HCT116 (cell line): ENCODE measurements around the gene ADGRG6. TPM values are rescaled to one million over a fixed set of nuclear protein-coding genes. Genes with fewer than 3 reads are reported as not detected.

Experiments used
- ATAC-seq: fragments of 200-7000 bp; cut with Tn5 transposase; 2 replicates; pipeline ENCODE4 v1.9.1; 2020; ENCODE audit warnings: mild to moderate bottlenecking, moderate library complexity
- BruUV-seq: library from RNA; stranded (reverse); fragments of 400-500 nt; replicated peaks from 2 replicates; lab custom pipeline; 2021; lab: Mats Ljungman, UMichigan
- CTCF ChIA-PET: fragments of 300-600 bp; sonication (Branson Sonifier 250); formaldehyde crosslinking; loops from one replicate; lab custom pipeline; 2021; ENCODE audit warnings: antibody characterized with exemption; lab: Charles Lee
- POLR2A ChIA-PET: fragments of 300-600, 350-600 bp; sonication (Branson Sonifier 250); formaldehyde crosslinking; loops from one replicate; lab custom pipeline; 2021; ENCODE audit warnings: antibody characterized with exemption; lab: Charles Lee
- RAD21 ChIA-PET, 2 experiments: fragments of 300-600 bp; sonication (Branson Sonifier 250); formaldehyde crosslinking; loops; one replicate each; lab custom pipeline; 2023; ENCODE audit warnings: low total read pairs in 2 of 2; ENCODE audit not compliant: uncharacterized antibody in 2 of 2, unreplicated experiment in 2 of 2, low non-redundant PET in 1 of 2; lab: Charles Lee
- DNase-seq: peaks from one replicate; pipeline ENCODE4 v3.0.0-alpha.2; 2010; ENCODE audit warnings: low read depth, low spot score
- H2AFZ ChIP-seq: fragments of 200-600 bp; shearing (Covaris generic), sonication (generic); 2 replicates; pipeline ENCODE4 v1.6.1; 2017; ENCODE audit warnings: low read depth, mixed run types, mixed read lengths, antibody characterized with exemption, low read length; ENCODE audit not compliant: poor library complexity, severe bottlenecking
- H3K27ac ChIP-seq: 2 replicates; pipeline ENCODE4 v1.5.1; 2012; ENCODE audit warnings: low read depth, low read length
- H3K27me3 ChIP-seq: fragments of 200-600 bp; sonication (generic); 2 replicates; pipeline ENCODE4 v1.6.1; 2016; ENCODE audit warnings: mixed run types, low read length, mixed read lengths; ENCODE audit not compliant: insufficient read depth
- H3K36me3 ChIP-seq, 2 experiments: fragments of 200-500 bp in 1 of 2; fragments of 200-600 bp in 1 of 2; sonication (Bioruptor generic) in 1 of 2; sonication (generic) in 1 of 2; 2 replicates each; pipeline versions ENCODE4 v1.5.1 to v1.6.1; 2014 to 2016; ENCODE audit warnings: low read length in 2 of 2, inconsistent platforms in 1 of 2, mixed read lengths in 1 of 2, mixed run types in 1 of 2; ENCODE audit not compliant: insufficient read depth in 2 of 2, control insufficient read depth in 1 of 2
- H3K4me1 ChIP-seq, 2 experiments: fragments of 200-600 bp in 1 of 2; sonication (generic) in 1 of 2; 2 replicates each; pipeline versions ENCODE4 v1.5.1 to v1.6.1; 2012 to 2017; ENCODE audit warnings: low read length in 2 of 2, inconsistent platforms in 1 of 2, mild to moderate bottlenecking in 1 of 2, mixed read lengths in 1 of 2, mixed run types in 1 of 2, moderate library complexity in 1 of 2; ENCODE audit not compliant: insufficient read depth in 2 of 2, control insufficient read depth in 1 of 2
- H3K4me2 ChIP-seq: fragments of 200-600 bp; sonication (generic); 2 replicates; pipeline ENCODE4 v1.6.1; 2017; ENCODE audit warnings: mixed run types, low read length, mixed read lengths
- H3K4me3 ChIP-seq, 2 experiments: fragments of 200-600 bp in 1 of 2; sonication (generic) in 1 of 2; replicated peaks in 1 of 2; 2 replicates each; pipeline ENCODE4 v1.5.1; 2011 to 2016; ENCODE audit warnings: low read length in 2 of 2, control low read depth in 1 of 2, low read depth in 1 of 2, mild to moderate bottlenecking in 1 of 2, mixed read lengths in 1 of 2, mixed run types in 1 of 2
- H3K79me2 ChIP-seq: fragments of 200-600 bp; sonication (generic); 2 replicates; pipeline ENCODE4 v1.6.1; 2017; ENCODE audit warnings: mild to moderate bottlenecking, mixed run types, low read length, moderate library complexity, mixed read lengths; ENCODE audit not compliant: insufficient read depth
- H3K9ac ChIP-seq: fragments of 200-600 bp; sonication (generic); 2 replicates; pipeline ENCODE4 v1.6.1; 2016; ENCODE audit warnings: low read length, mixed read lengths
- H3K9me2 ChIP-seq: fragments of 200-600 bp; sonication (generic), shearing (Covaris generic); 2 replicates; pipeline ENCODE4 v1.6.1; 2017; ENCODE audit warnings: mixed run types, mild to moderate bottlenecking, moderate library complexity; ENCODE audit not compliant: insufficient read depth
- H3K9me3 ChIP-seq, 2 experiments: fragments of 200-500 bp in 1 of 2; fragments of 200-600 bp in 1 of 2; sonication (Bioruptor generic) in 1 of 2; sonication (generic) in 1 of 2; 2 replicates each; pipeline ENCODE4 v1.6.1; 2014 to 2017; ENCODE audit warnings: low read length in 2 of 2, mixed read lengths in 2 of 2, inconsistent platforms in 1 of 2, low read depth in 1 of 2, mild to moderate bottlenecking in 1 of 2, mixed run types in 1 of 2, moderate library complexity in 1 of 2; ENCODE audit not compliant: control insufficient read depth in 1 of 2, insufficient read depth in 1 of 2
- H4K20me1 ChIP-seq: fragments of 200-600 bp; sonication (generic), shearing (Covaris generic); 2 replicates; pipeline ENCODE4 v1.6.1; 2017; ENCODE audit warnings: mixed run types, mild to moderate bottlenecking, moderate library complexity; ENCODE audit not compliant: insufficient read depth
- ATF3 ChIP-seq: IDR thresholded peaks from 2 replicates; pipeline ENCODE4 v1.6.1; 2012
- CEBPB ChIP-seq: IDR thresholded peaks from 2 replicates; pipeline ENCODE4 v1.6.1; 2012; ENCODE audit warnings: low read depth
- ELF1 ChIP-seq: IDR thresholded peaks from 2 replicates; pipeline ENCODE4 v1.6.1; 2012; ENCODE audit warnings: low read depth, borderline replicate concordance
- EZH2 ChIP-seq: fragments of 200-600 bp; sonication (generic); IDR thresholded peaks from 2 replicates; pipeline ENCODE4 v1.6.1; 2017; ENCODE audit warnings: antibody characterized with exemption, mixed run types
- FOSL1 ChIP-seq: IDR thresholded peaks from 2 replicates; pipeline ENCODE4 v1.6.1; 2012; ENCODE audit warnings: low read depth
- MAX ChIP-seq: IDR thresholded peaks from 2 replicates; pipeline ENCODE4 v1.6.1; 2012
- POLR2A ChIP-seq: IDR thresholded peaks from 2 replicates; pipeline ENCODE4 v1.7.0; 2011; ENCODE audit warnings: borderline replicate concordance; ENCODE audit not compliant: insufficient read depth, insufficient read length; ENCODE audit errors: extremely low read depth
- POLR2AphosphoS5 ChIP-seq: IDR thresholded peaks from 2 replicates; pipeline ENCODE4 v1.6.1; 2011; ENCODE audit warnings: mild to moderate bottlenecking, low read depth, low read length, moderate library complexity
- RAD21 ChIP-seq: IDR thresholded peaks from 2 replicates; pipeline ENCODE4 v1.6.1; 2012; ENCODE audit warnings: low read depth, mild to moderate bottlenecking
- REST ChIP-seq: IDR thresholded peaks from 2 replicates; pipeline ENCODE4 v1.6.1; 2012; ENCODE audit warnings: low read depth
- SIN3A ChIP-seq: IDR thresholded peaks from 2 replicates; pipeline ENCODE4 v1.6.1; 2012; ENCODE audit warnings: low read depth
- TCF7L2 ChIP-seq: IDR thresholded peaks from 2 replicates; pipeline ENCODE4 v1.7.0; 2011; ENCODE audit warnings: borderline replicate concordance, inconsistent platforms; ENCODE audit not compliant: insufficient read depth, insufficient read length; ENCODE audit errors: extremely low read depth
- ZBTB33 ChIP-seq: IDR thresholded peaks from 2 replicates; pipeline ENCODE4 v1.6.1; 2011; ENCODE audit warnings: mild to moderate bottlenecking, low read length, moderate library complexity; ENCODE audit not compliant: insufficient replicate concordance; ENCODE audit errors: extremely low read depth
- ZFX ChIP-seq: fragments of 450-650 bp; IDR thresholded peaks from 2 replicates; pipeline ENCODE4 v1.6.1; 2017
- intact Hi-C: fragments of 100-400 bp; cut with micrococcal nuclease; formaldehyde crosslinking; loops from 2 replicates; pipeline ENCODE4 v1.10.0; 2022
- total RNA-seq: library from RNA; stranded (reverse); gene quantifications from one replicate; pipeline ENCODE4 v1.2.1, GENCODE V29; 2021; ENCODE audit not compliant: unreplicated experiment

Gene ADGRG6
- total RNA-seq, 1 experiment from 2014 or later, result 67.9 TPM

- Histone ChIP-seq H3K4me2 (no peak overlapping the region), H3K27me3 (no peaks in the 10 kb centered on the region), H3K9me2 (no peaks in the 10 kb centered on the region), H3K36me3 (no peaks in the 10 kb centered on the region), H2AFZ (no peak overlapping the region), H4K20me1 (no peaks in the 10 kb centered on the region), H3K9ac (no peak overlapping the region), H3K27ac (no peak overlapping the region), H3K9me3 (no peaks in the 10 kb centered on the region), H3K4me3 (no peak overlapping the region), H3K4me1 (peaks cover 20 to 41% of the 10 kb centered on the region in 2 experiments; a peak in 3 of 4 replicates), H3K79me2 (peaks cover 25% of the 10 kb centered on the region)
- ATAC-seq (no peak), DNase-seq (no peak)
- BruUV-seq, result no TSS peak
- RAD21 ChIA-PET, result no interaction called here
- POLR2A ChIA-PET, result no interaction called here
- CTCF ChIA-PET, result no interaction called here
- intact Hi-C loops, result no loop called here
- TF ChIP-seq ZFX, result no peak
- TF ChIP-seq POLR2A, result no peak
Measured at GRCh38 chr6:142357879-142358278, 56.1 kb downstream of the ADGRG6 start.

GRCh38 chr6:142359271-142359960 lies 57.6 kb downstream of the ADGRG6 start:
- BruUV-seq, result no TSS peak
- H3K79me2 ChIP-seq, result peaks cover 33% of the 10 kb centered on the region
- CTCF ChIA-PET, result no interaction called here
- TF ChIP-seq POLR2AphosphoS5, result no peak
- no peak for TF ChIP-seq ZBTB33
- TF ChIP-seq ELF1, result no peak
- no peak for TF ChIP-seq ZFX
- TF ChIP-seq CEBPB, result no peak
- no peak for TF ChIP-seq POLR2A
- no peak for TF ChIP-seq RAD21
- TF ChIP-seq REST, result no peak
- TF ChIP-seq TCF7L2, result no peak
- no peak for TF ChIP-seq SIN3A
- no peak for TF ChIP-seq MAX
- no peak for TF ChIP-seq FOSL1
- no peak for TF ChIP-seq ATF3
- no peak for TF ChIP-seq EZH2

More at GRCh38 chr6:142359271-142359960, 57.6 kb downstream of the ADGRG6 start:
- Histone ChIP-seq H3K9me2 (no peaks in the 10 kb centered on the region), H4K20me1 (no peaks in the 10 kb centered on the region), H3K9me3 (no peaks in the 10 kb centered on the region), H2AFZ (no peak overlapping the region), H3K27ac (no peak overlapping the region), H3K36me3 (no peaks in the 10 kb centered on the region), H3K4me2 (no peak overlapping the region), H3K4me1 (peaks cover 20 to 39% of the 10 kb centered on the region in 2 experiments; a peak in 3 of 4 replicates), H3K9ac (no peak overlapping the region), H3K27me3 (no peaks in the 10 kb centered on the region), H3K4me3 (no peak overlapping the region)
- ChIA-PET RAD21 (no interaction called here), POLR2A (interaction anchor here (0.5 kb wide), 1 partner anchor 171 kb away, joined by 4 read pairs; no protein-coding TSS in a partner anchor)
- ATAC-seq (no peak), DNase-seq (no peak)
- intact Hi-C loops, result no loop called here
